Dermis microvascular lymphatic vessel endothelial cell (primary cell): ENCODE data around the gene LMCD1. TPM values are rescaled to one million over a fixed set of nuclear protein-coding genes. Genes with fewer than 3 reads are reported as not detected.
A peak's percentile ranks its signal among the peaks of the same experiment; 100 is the strongest.

Experiments
- DNase-seq, 2 donors: peaks; one replicate each; pipeline versions ENCODE4 v3.0.0 to v3.0.0-alpha.2; 2010; ENCODE audit warnings: low read depth in 2 of 2
- total RNA-seq: library from RNA; depleted of rRNA; stranded (reverse); fragments of >200 nt; gene quantifications from 2 replicates; pipeline ENCODE4 v1.2.1, GENCODE V29; 2014

Gene LMCD1
- total RNA-seq, result 17.3 and 28.8 TPM in 2 replicates

- peak; percentile 92 to 98 for DNase-seq
These were observed at the start of gene LMCD1 for GRCh38 chr3:8501371-8502131. LMCD1 (plus strand) TSS chr3:8501823; CDS start chr3:8501939, 116 bp downstream.

- DNase-seq, result no peak
These were observed 49.5 kb upstream of the LMCD1 start for GRCh38 chr3:8452112-8452511.

DNA sequence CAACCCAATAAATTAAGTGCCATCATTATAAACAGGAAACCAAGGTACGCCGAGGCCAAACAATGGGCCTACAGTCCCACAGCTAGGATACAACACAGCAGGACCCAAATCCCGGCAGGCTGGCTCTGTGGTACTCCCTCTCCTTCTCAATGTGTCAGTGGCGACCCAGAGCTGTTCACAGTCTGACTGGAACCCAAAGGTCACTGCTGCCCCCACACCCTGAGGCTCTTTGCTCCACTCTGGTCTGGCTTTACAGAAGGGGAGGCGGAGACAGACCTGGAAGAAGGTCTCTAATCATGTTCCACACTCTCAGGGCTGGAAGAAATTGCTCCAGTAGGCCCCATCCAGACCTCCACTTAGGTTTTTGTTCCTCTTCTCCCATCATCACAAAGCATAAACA lies 48.5 kb upstream of the LMCD1 start:
- DNase-seq, result no peak

DNA sequence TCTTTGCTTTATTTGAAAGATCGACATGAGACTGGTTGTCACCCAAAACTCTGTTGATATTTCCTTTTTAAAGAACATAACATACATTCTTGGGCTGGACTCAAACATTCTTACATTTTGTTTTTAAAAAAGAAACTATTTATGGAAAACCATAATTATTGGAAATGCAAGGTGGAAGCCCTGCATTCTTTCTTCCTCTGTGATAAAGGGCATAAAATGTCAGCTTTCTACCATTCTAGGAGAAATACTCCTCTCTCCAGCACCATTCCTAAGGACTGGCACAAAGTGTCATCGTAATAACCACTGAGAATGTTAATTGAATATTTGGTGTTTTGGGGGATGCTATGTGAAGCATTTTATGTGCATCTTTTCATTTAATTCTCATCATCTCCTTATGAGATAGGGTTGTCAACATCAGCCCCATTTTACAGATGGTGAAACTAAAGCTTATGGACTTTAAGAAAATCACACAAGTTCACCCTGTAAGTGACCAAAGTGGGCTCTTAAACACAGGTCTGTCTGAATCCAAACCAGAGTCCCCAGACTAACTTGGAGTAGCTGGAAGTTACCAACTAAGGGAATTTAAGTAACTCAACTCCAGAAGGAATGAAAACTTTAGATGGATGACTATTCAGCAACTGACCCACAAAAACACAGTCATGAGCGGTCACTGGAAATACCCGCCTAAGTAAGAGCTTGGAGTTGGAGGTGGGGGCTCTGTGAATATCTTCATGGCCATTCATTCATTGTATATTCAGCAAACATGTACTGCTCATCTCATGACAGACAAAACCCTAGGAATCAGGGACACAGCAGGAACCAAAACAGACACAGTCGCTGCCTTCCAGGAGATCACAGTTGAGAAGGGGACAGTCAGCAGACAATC lies 45.9 kb upstream of the LMCD1 start:
- DNase-seq, result no peak

DNA sequence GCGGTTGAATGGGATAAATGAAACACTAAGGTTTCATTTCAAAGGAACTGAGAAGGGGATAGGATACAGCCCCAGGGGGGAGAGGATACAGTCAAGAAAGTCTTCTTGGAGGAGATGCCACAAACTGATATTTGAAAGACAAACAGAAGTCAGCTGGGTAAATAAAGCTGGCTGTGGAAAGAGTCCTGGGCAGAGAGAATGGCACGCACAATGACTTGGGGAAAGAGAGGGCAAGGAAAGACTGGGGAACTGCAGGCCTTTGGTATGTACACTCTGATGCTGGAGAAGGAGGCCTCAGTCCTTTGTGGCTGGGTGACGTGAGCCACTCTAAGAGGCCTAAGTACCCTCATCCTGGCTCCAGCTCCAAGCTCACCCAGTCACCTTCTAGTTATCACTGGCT lies 45.2 kb upstream of the LMCD1 start:
- no peak for DNase-seq

DNA sequence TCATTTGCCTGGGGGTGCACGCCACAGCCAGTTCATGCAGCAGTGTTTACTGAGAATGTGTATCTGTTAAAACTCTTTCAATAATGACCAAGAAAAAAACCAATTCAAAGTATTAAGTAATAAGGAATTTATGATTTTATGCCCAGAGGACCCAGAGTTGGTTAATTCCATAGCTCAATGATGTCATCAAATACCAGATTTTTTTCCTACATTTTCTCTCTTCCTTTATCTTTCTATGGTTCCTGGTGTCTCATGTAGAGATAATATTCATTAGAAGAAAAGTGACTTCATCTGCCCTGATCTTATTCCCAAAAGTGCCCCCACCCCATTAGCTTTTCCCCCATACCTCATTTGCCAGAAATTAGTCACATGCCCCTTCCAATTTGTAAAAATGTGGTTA lies 44.6 kb upstream of the LMCD1 start:
- no peak for DNase-seq

GRCh38 chr3:8458238-8458661 lies 43.4 kb upstream of the LMCD1 start:
- DNase-seq, result no peak

DNA sequence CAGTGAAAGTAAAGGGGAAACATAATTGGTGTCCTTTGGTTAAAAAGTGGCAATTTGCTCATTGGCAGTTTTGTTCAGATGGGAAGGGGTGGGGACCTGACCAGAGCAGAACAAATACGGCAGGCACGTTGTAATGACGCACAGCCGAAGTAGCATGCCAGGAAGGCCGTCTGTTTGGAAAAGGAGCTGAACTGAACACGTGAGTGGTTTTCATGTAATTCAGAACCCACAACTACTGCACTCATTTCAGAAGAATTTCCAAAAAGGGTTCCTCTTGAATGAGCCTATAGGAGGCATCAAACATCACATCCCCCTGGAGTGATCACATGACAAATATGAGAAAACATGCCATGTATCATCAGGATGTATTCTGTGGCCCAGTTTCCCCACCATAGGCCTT lies 42.9 kb upstream of the LMCD1 start:
- no peak for DNase-seq

- no peak for DNase-seq
These were observed 41.4 kb upstream of the LMCD1 start for GRCh38 chr3:8460050-8460708.

GRCh38 chr3:8460815-8461456 lies 40.7 kb upstream of the LMCD1 start:
- peak; percentile 76 to 89 for DNase-seq

DNA sequence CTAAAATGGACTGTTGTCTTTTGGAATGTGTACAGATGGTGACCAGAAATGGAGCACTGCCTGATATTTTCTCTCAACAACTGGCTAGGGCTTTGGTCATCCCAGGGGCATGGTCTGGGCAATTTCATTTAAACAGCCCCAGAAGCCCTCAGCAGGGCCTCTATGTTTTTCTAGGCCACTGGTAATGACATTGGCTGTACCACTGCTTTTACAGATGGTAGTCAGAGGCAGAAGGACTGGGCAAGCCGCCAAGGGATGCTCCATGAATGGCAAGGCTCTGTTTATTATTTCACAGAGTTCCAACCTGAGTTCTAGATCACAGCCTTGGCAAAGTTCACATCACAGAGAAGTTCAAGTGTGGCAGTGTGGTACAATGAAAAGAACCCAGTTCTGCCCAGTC lies 37.0 kb upstream of the LMCD1 start:
- DNase-seq, result peak in 1 of 2 donors; percentile 56

DNA sequence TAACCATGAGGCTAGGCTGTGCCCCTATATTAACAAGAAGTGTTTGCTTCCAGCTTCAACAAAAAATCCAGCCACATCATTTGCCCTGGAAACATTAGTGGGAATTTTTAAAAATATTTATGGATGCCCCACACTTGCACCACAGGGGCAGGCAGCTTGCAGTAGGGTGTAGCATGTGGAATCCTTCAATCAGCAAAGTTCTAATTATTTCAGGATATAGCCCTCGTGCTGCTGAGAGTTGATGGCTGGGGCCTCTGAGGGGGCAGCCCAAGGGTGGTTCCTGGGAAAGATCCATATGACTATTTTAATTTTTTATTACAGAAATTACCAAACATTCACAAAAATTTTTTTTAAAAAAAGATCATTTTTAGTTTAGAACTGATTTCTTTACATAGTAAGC lies 35.1 kb upstream of the LMCD1 start:
- DNase-seq, result no peak

DNA sequence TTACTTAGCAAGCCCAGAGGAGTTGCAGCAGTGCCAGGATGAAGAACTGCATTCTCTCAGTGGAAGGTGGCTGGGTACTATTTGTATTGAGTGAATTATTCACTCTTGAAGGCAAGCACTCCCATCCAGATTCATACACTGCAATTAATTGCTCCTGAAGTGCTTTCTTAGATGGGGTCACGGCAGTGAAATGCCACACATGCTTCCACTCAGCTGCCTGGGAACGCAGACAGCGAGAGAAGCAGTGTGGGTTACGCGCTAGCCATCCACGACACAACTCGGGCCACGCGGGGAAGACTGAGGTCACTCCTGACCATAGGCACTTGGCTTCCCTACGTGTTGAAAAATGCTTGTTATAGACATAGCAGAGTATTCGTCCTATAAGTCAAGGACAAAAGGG lies 30.8 kb upstream of the LMCD1 start:
- no peak for DNase-seq

DNA sequence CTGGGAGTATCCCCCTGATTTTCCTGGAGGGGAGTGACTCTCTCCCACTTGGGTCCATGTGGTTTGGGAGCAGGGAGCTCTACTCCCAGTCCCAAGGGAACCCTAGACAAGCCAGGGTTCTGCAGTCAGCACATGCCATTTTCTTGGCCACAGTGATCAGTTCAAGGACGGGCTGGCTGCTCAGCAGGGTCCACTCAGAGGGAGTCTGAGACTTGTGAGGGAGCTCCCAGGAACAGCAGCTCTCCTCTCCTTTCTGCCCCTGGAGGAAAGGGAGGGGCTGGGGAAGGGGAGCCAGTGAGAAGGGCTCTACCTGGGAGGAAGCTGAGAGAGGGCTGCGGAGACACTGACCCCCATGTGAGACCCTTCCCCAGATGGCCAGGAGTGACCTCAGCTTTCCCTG lies 29.1 kb upstream of the LMCD1 start:
- no peak for DNase-seq

- no peak for DNase-seq
These were observed 28.6 kb upstream of the LMCD1 start for GRCh38 chr3:8473029-8473428.

DNA sequence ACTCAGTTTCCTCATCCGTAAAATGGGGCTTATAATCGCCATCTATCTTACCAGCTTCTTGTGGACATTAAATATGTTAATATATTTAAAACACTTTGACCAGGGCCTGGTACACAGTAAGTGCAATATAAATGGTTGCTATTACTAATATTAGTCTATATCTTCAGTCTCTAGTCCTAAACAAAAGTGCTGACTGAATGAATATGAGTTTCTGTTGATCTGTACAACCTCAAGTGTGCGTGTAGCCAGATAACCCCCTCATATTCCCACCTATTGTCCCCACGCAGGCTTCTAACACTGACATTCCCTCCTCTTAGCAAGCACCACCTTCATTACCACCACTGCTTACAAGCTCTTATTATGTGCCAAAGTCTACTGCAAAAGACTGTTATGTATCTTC lies 27.6 kb upstream of the LMCD1 start:
- DNase-seq, result no peak

GRCh38 chr3:8474991-8475390 lies 26.6 kb upstream of the LMCD1 start:
- no peak for DNase-seq

- DNase-seq, result no peak
These were observed 20.9 kb upstream of the LMCD1 start for GRCh38 chr3:8480699-8481098.

GRCh38 chr3:8481380-8481779 lies 20.2 kb upstream of the LMCD1 start:
- DNase-seq, result no peak

DNA sequence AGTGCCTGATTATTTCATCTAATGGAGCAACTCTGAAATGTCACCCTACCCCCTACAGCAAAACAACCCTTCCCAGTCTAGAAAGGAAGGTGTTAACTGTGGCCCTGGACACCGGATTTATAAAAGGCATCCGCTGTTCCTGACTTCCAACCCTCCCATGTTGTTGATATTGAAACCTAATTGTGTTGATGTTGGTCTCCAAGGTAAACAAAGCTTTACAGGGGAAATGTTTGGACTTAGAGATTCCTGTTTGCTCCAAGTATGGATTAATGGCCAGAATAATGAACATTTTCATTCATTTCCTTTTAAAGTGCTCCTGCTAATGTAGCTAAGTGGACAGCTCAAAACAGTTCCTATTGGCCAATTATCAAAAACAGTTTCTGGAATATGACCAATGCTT lies 19.4 kb upstream of the LMCD1 start:
- peak; percentile 94 to 98 for DNase-seq

DNA sequence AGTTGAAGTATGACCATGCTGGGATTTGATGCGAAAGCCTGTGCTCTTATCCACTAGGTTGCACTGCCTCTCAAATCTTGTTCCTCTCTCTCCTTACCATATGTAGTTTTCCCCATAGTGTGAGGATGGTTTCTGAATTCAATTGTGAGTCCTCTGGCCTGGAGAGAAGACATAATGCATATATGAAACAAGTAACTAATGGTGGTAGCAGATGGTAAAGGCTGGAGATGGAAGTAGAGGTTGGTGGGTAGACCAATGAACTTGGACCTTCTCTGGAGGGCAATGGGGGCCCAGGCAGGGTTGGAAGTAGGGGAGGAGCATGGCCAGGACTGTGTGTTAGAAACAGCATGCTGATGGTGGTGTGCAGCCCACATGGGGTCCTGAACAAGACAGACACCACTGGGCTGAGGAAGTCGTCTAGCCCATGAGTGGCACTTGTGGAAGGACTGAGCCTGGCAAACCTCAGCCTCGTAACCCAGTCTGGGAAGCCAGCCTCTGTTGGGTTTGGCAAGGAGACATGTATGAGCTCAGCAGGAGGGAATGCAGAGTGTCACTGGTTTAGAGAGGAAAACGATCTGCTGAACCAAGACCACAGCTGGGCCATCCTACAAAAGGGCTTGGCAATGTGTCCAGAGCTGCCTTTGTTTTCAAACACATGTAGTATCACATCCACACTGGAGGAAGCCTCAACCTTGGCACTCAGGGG lies 18.5 kb upstream of the LMCD1 start:
- peak; percentile 96 to 98 for DNase-seq
